A549 (cell line): Measurements from ENCODE around the gene UNC79. TPM values are rescaled to one million over a fixed set of nuclear protein-coding genes. Genes with fewer than 3 reads are reported as not detected.

Experiments
- ATAC-seq, 2 experiments: fragments of 200-7000 bp in 1 of 2; fragments of >200 bp in 1 of 2; cut with Nextera tagmentation in 1 of 2; cut with Tn5 transposase in 1 of 2; 3 replicates each; pipeline versions ENCODE4 v1.8.0 to v1.9.1; 2018 to 2020; ENCODE audit warnings: mild to moderate bottlenecking in 1 of 2, moderate library complexity in 1 of 2
- CTCF ChIA-PET: fragments of 300-600 bp; sonication (Branson Sonifier 250); formaldehyde crosslinking; extraction: SDS; loops from one replicate; lab custom pipeline; 2021; ENCODE audit warnings: antibody characterized with exemption, inconsistent platforms; lab: Yijun Ruan, JAX
- POLR2A ChIA-PET: fragments of 350-600 bp; formaldehyde crosslinking; extraction: SDS; loops from one replicate; lab custom pipeline; 2021; ENCODE audit warnings: antibody characterized with exemption, inconsistent platforms; lab: Yijun Ruan, JAX
- DNase-seq, 2 experiments: peaks; one replicate each; pipeline versions ENCODE4 v3.0.0 to v3.0.0-alpha.2; 2011 to 2016; ENCODE audit warnings: low read depth in 1 of 2, low spot score in 1 of 2
- FAIRE-seq: peaks from 2 replicates; lab custom pipeline; 2011; peaks lifted over from hg19 to GRCh38; lab: Jason Lieb, UNC
- H3K27ac ChIP-seq, 2 experiments: fragments of >200 bp; sonication (Bioruptor Twin); formaldehyde crosslinking; 3 replicates each; pipeline ENCODE4 v1.5.1; 2016 to 2017
- H3K4me1 ChIP-seq: fragments of >200 bp; sonication (Bioruptor Twin); formaldehyde crosslinking; 3 replicates; pipeline ENCODE4 v1.6.1; 2016
- H3K4me2 ChIP-seq: fragments of >200 bp; sonication (Bioruptor Twin); formaldehyde crosslinking; 3 replicates; pipeline ENCODE4 v1.6.1; 2016
- H3K4me3 ChIP-seq: fragments of >200 bp; sonication (Bioruptor Twin); formaldehyde crosslinking; 3 replicates; pipeline ENCODE4 v1.5.1; 2016
- H3K9me3 ChIP-seq: fragments of >200 bp; sonication (Bioruptor Twin); formaldehyde crosslinking; 3 replicates; pipeline ENCODE4 v1.6.1; 2016
- BHLHE40 ChIP-seq: IDR thresholded peaks from 2 replicates; pipeline ENCODE4 v1.6.1; 2012; ENCODE audit warnings: low read depth, low read length, inconsistent platforms
- CBX2 ChIP-seq: fragments of 200-600 bp; sonication (generic); IDR thresholded peaks from 2 replicates; pipeline ENCODE4 v1.6.1; 2016; ENCODE audit warnings: low read depth, mild to moderate bottlenecking, borderline replicate concordance
- CEBPB ChIP-seq, 2 experiments: fragments of >200 bp in 1 of 2; sonication (Bioruptor Twin) in 1 of 2; formaldehyde crosslinking in 1 of 2; IDR thresholded peaks; 2 replicates each; pipeline ENCODE4 v1.6.1; 2012 to 2016
- FOSL2 ChIP-seq, 2 experiments: fragments of 450-650 bp in 1 of 2; fragments of >200 bp in 1 of 2; sonication (Bioruptor Twin) in 1 of 2; formaldehyde crosslinking; IDR thresholded peaks; 2 replicates each; pipeline versions ENCODE4 v1.5.0 to v1.6.1; 2016 to 2020; ENCODE audit warnings: mild to moderate bottlenecking in 1 of 2, moderate library complexity in 1 of 2
- GATA3 ChIP-seq: IDR thresholded peaks from 2 replicates; pipeline ENCODE4 v1.6.1; 2012; ENCODE audit warnings: borderline replicate concordance
- HEYL ChIP-seq: fragments of 250-450 bp; sonication (Bioruptor Pico); IDR thresholded peaks from 2 replicates; pipeline ENCODE4 v1.8.0; 2021; ENCODE audit warnings: mild to moderate bottlenecking, moderate library complexity
- HOXB13 ChIP-seq: fragments of 250-450 bp; sonication (Bioruptor Pico); IDR thresholded peaks from 2 replicates; pipeline ENCODE4 v1.5.0; 2020; ENCODE audit warnings: low read depth, mild to moderate bottlenecking, moderate library complexity
- KDM1A ChIP-seq: fragments of 200-600 bp; sonication (generic); IDR thresholded peaks from 2 replicates; pipeline ENCODE4 v1.6.1; 2016; ENCODE audit warnings: low read depth, mild to moderate bottlenecking
- MAZ ChIP-seq: fragments of 150-350 bp; IDR thresholded peaks from 2 replicates; pipeline ENCODE4 v1.6.1; 2014; ENCODE audit warnings: antibody characterized with exemption, low read depth, low read length, borderline replicate concordance
- NPAS2 ChIP-seq: fragments of 250-450 bp; sonication (Bioruptor Pico); IDR thresholded peaks from 2 replicates; pipeline ENCODE4 v1.8.0; 2022; ENCODE audit warnings: mild to moderate bottlenecking, moderate library complexity, borderline replicate concordance
- POLR2A ChIP-seq: IDR thresholded peaks from 2 replicates; pipeline ENCODE4 v1.6.1; 2012; ENCODE audit warnings: mild to moderate bottlenecking, low read length
- POLR2AphosphoS2 ChIP-seq: conservative IDR thresholded peaks from 2 replicates; pipeline ENCODE4 v1.6.1; 2012; ENCODE audit warnings: low read length, improper control_type of control experiment, inconsistent platforms
- RFX5 ChIP-seq: fragments of 450-650 bp; IDR thresholded peaks from 2 replicates; pipeline ENCODE4 v1.7.1; 2014; ENCODE audit warnings: antibody characterized with exemption, mild to moderate bottlenecking, moderate library complexity
- RNF2 ChIP-seq: fragments of 200-600 bp; sonication (generic); IDR thresholded peaks from 2 replicates; pipeline ENCODE4 v1.6.1; 2016; ENCODE audit warnings: low read depth, mild to moderate bottlenecking, antibody characterized with exemption, moderate library complexity, borderline replicate concordance
- SREBF2 ChIP-seq: fragments of 450-650 bp; IDR thresholded peaks from 2 replicates; pipeline ENCODE4 v1.6.1; 2014; ENCODE audit warnings: mild to moderate bottlenecking, moderate library complexity
- TFCP2L1 ChIP-seq: fragments of 250-450 bp; sonication (Bioruptor Pico); IDR thresholded peaks from 2 replicates; pipeline ENCODE4 v1.5.0; 2021; ENCODE audit warnings: mild to moderate bottlenecking
- TP53 ChIP-seq: fragments of 250-450 bp; sonication (Bioruptor Pico); IDR thresholded peaks from 2 replicates; pipeline ENCODE4 v1.5.0; 2021; ENCODE audit warnings: mild to moderate bottlenecking, moderate library complexity
- ZC3H11A ChIP-seq: fragments of 450-650 bp; IDR thresholded peaks from 2 replicates; pipeline ENCODE4 v1.6.1; 2014; ENCODE audit warnings: antibody characterized with exemption, mild to moderate bottlenecking
- ZNF302 ChIP-seq: fragments of 250-450 bp; sonication (Bioruptor Pico); IDR thresholded peaks from 2 replicates; pipeline ENCODE4 v1.9.0; 2021; ENCODE audit warnings: inconsistent platforms, mild to moderate bottlenecking, moderate library complexity
- ZSCAN20 ChIP-seq: fragments of 250-450 bp; sonication (Bioruptor Pico); IDR thresholded peaks from 2 replicates; pipeline ENCODE4 v1.8.0; 2022; ENCODE audit warnings: mild to moderate bottlenecking, moderate library complexity
- whole genome bisulfite sequencing: methylation state at CpG from one replicate; pipeline ENCODE4 v1.1.6; 2017; ENCODE audit errors: missing lambda C conversion rate; 5-methylcytosine and 5-hydroxymethylcytosine counted together
- polyA plus RNA-seq, 4 experiments: library from polyadenylated mRNA; depleted of rRNA in 3 of 4; stranded (reverse); fragments of >200 nt; fragmentation: RNase III in 1 of 4; extraction: RNeasy Plus Mini Kit Qiagen cat#74134 plus additional on column Dnase treatment in 1 of 4; gene quantifications; 2 replicates in 3 of 4; 3 replicates in 1 of 4; pipeline ENCODE4 v1.2.3, GENCODE V29; 2011 to 2017
- TF ChIP-seq, protein P1 (sequence below): fragments of 200-600 bp; sonication (generic); IDR thresholded peaks from 2 replicates; pipeline ENCODE4 v1.6.1; 2016; ENCODE audit warnings: antibody characterized with exemption, mild to moderate bottlenecking, moderate library complexity
- TF ChIP-seq, protein P2 (sequence below): fragments of >200 bp; sonication (Bioruptor Twin); formaldehyde crosslinking; IDR thresholded peaks from 3 replicates; pipeline ENCODE4 v1.6.1; 2016
- TF ChIP-seq, protein P3 (sequence below): fragments of 450-650 bp; IDR thresholded peaks from 2 replicates; pipeline ENCODE4 v1.6.1; 2014; ENCODE audit warnings: antibody characterized with exemption

Gene UNC79
- polyA plus RNA-seq, 2 of the 4 experiments (the other 2 are of a cell fraction) = 0.01 TPM

DNA sequence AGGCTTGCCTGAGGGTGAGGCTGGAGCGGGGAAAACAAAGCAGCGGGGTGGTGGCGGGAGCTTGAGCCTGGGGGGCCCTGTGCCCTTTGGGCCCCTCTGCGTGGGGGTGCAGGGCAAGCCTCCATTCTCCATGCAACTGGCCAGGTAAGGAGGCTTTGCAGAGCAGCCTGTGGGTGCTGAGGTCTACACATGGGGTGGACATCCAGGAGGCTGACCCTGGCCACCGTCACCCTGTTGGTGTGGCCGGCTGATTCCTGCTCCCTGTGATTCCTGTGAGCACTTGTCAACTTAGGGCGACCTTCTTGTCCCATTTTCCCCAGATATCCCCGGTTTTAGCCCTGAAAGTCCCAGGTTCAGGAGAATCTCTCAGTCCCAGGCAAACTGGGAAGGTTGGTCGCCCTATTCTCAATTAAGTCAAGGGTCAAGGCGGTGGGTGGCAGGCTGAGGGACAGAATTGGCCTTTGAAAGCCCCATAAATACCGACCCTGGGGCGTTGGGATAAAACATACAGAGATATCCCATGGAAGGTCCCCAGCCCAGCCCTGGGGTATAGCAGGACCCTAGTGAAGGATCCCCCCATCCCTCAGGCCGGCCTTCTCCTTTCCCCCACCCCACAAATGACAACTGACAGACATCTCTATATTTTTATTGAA is 287.1 kb downstream of the UNC79 start:
- WGBS = 24% methylated on average over 13 of the region's 13 CpGs
- ChIA-PET POLR2A (no interaction called here), CTCF (interaction anchor here (0.6 kb wide), 1 partner anchor 114 kb away, joined by 3 read pairs; no protein-coding TSS in a partner anchor)
- FAIRE-seq (no peak), ATAC-seq (no peak), DNase-seq (no peak)
- TF ChIP-seq KDM1A (no peak), CBX2 (no peak), TP53 (CRISPR knock-in tag) (no peak), FOSL2 (IDR thresholded peaks at IDR 0.05) (no peak), FOSL2 (CRISPR knock-in tag; IDR thresholded peaks at IDR 0.05) (no peak), CEBPB (IDR thresholded peaks at IDR 0.05) (no peak), MAZ (no peak), GATA3 (no peak), RNF2 (no peak)
- TF ChIP-seq, protein P1, sequence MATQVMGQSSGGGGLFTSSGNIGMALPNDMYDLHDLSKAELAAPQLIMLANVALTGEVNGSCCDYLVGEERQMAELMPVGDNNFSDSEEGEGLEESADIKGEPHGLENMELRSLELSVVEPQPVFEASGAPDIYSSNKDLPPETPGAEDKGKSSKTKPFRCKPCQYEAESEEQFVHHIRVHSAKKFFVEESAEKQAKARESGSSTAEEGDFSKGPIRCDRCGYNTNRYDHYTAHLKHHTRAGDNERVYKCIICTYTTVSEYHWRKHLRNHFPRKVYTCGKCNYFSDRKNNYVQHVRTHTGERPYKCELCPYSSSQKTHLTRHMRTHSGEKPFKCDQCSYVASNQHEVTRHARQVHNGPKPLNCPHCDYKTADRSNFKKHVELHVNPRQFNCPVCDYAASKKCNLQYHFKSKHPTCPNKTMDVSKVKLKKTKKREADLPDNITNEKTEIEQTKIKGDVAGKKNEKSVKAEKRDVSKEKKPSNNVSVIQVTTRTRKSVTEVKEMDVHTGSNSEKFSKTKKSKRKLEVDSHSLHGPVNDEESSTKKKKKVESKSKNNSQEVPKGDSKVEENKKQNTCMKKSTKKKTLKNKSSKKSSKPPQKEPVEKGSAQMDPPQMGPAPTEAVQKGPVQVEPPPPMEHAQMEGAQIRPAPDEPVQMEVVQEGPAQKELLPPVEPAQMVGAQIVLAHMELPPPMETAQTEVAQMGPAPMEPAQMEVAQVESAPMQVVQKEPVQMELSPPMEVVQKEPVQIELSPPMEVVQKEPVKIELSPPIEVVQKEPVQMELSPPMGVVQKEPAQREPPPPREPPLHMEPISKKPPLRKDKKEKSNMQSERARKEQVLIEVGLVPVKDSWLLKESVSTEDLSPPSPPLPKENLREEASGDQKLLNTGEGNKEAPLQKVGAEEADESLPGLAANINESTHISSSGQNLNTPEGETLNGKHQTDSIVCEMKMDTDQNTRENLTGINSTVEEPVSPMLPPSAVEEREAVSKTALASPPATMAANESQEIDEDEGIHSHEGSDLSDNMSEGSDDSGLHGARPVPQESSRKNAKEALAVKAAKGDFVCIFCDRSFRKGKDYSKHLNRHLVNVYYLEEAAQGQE = no peak
- TF ChIP-seq, protein P2, sequence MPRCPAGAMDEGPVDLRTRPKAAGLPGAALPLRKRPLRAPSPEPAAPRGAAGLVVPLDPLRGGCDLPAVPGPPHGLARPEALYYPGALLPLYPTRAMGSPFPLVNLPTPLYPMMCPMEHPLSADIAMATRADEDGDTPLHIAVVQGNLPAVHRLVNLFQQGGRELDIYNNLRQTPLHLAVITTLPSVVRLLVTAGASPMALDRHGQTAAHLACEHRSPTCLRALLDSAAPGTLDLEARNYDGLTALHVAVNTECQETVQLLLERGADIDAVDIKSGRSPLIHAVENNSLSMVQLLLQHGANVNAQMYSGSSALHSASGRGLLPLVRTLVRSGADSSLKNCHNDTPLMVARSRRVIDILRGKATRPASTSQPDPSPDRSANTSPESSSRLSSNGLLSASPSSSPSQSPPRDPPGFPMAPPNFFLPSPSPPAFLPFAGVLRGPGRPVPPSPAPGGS = no peak
- Histone ChIP-seq H3K4me3 (no peak overlapping the region), H3K4me1 (no peaks in the 10 kb centered on the region), H3K4me2 (no peak overlapping the region), H3K9me3 (no peaks in the 10 kb centered on the region), H3K27ac (no peak overlapping the region)

DNA sequence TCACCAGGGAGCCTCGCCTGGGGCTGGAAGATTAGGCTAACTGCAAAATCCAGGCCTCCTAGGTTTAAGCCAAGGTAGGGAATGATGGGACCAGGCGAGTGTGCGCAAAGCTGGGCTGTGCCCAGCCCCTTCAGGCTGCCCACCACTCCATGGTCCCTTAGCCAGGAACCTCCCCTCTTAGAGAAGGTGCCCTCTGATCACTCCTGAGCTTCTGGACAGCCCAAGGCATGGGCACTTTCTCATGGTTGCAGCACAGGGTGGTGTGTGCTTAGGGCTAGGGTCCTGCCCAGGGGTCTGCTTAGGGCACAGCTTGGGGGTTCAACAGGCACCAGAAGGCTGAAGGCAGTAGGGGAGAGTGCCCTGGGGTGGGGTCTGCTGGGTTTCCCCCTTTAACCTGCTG is 288.5 kb downstream of the UNC79 start:
- no peaks in the 10 kb centered on the region for H3K9me3 ChIP-seq
- POLR2A ChIA-PET = no interaction called here
- FAIRE-seq (no peak), ATAC-seq (no peak), DNase-seq (no peak)
- no peak overlapping the region for H3K4me3 ChIP-seq
- H3K4me1 ChIP-seq = no peaks in the 10 kb centered on the region
- no peak overlapping the region for H3K27ac ChIP-seq
- CTCF ChIA-PET = interaction anchor here (0.9 kb wide), 1 partner anchor 11 kb away, joined by 3 read pairs; no protein-coding TSS in a partner anchor
- TF ChIP-seq TP53 (CRISPR knock-in tag) = no peak
- TF ChIP-seq HOXB13 = no peak
- no peak for TF ChIP-seq RFX5
- TF ChIP-seq, protein P1 = no peak
- TF ChIP-seq NPAS2 = no peak
- TF ChIP-seq ZSCAN20 (CRISPR knock-in tag) = no peak
- TF ChIP-seq POLR2AphosphoS2 = no peak
- TF ChIP-seq, protein P3, sequence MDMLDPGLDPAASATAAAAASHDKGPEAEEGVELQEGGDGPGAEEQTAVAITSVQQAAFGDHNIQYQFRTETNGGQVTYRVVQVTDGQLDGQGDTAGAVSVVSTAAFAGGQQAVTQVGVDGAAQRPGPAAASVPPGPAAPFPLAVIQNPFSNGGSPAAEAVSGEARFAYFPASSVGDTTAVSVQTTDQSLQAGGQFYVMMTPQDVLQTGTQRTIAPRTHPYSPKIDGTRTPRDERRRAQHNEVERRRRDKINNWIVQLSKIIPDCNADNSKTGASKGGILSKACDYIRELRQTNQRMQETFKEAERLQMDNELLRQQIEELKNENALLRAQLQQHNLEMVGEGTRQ = no peak
- no peak for TF ChIP-seq BHLHE40
- TF ChIP-seq SREBF2 = no peak
- TF ChIP-seq TFCP2L1 = no peak
- no peak for TF ChIP-seq KDM1A
- TF ChIP-seq ZNF302 (CRISPR knock-in tag) = no peak
- TF ChIP-seq HEYL (CRISPR knock-in tag) = no peak
- no peak for TF ChIP-seq POLR2A
- no peak for TF ChIP-seq ZC3H11A
- H3K4me2 ChIP-seq = no peak overlapping the region
- 43% methylated on average over 3 of the region's 3 CpGs for WGBS
